Right lobe of liver (tissue), 6 donors: ENCODE measurements around the gene EXOC3. TPM values are rescaled to one million over a fixed set of nuclear protein-coding genes. Genes with fewer than 3 reads are reported as not detected.

Source experiments
- ATAC-seq, 4 donors: fragments of 200-7000 bp; cut with Tn5 transposase; one replicate each; pipeline ENCODE4 v1.9.1; 2020; ENCODE audit warnings: mild to moderate bottlenecking in 4 of 4, moderate library complexity in 4 of 4
- DNase-seq, 3 donors: peaks; one replicate each; pipeline ENCODE4 v3.0.0-alpha.2; 2020
- H3K27ac ChIP-seq, 3 donors: fragments of 200-600 bp; one replicate each; pipeline ENCODE4 v1.8.0; 2022
- H3K27me3 ChIP-seq, 2 donors: fragments of 200-600 bp; one replicate each; pipeline ENCODE4 v1.8.0; 2022
- H3K36me3 ChIP-seq, 4 donors: fragments of 200-600 bp; sonication (generic) in 1 of 4; one replicate each; pipeline versions ENCODE4 v1.5.1 to v1.8.0; 2017 to 2022; ENCODE audit warnings: control low read depth in 1 of 4
- H3K4me1 ChIP-seq, 4 donors: fragments of 200-600 bp; sonication (generic) in 1 of 4; one replicate each; pipeline versions ENCODE4 v1.5.1 to v1.8.0; 2017 to 2022; ENCODE audit warnings: control low read depth in 1 of 4
- H3K4me3 ChIP-seq, 3 donors: fragments of 200-600 bp; one replicate each; pipeline ENCODE4 v1.8.0; 2022
- H3K9me3 ChIP-seq, 4 donors: fragments of 200-600 bp; sonication (generic) in 1 of 4; one replicate each; pipeline versions ENCODE4 v1.5.1 to v1.8.0; 2017 to 2022; ENCODE audit warnings: control low read depth in 1 of 4
- CTCF ChIP-seq, 4 donors: fragments of 200-600 bp in 3 of 4; fragments of 450-650 bp in 1 of 4; IDR thresholded peaks; one replicate each; pipeline versions ENCODE4 v1.5.1 to v1.8.0; 2016 to 2022; ENCODE audit warnings: antibody characterized with exemption in 4 of 4, mild to moderate bottlenecking in 2 of 4
- POLR2A ChIP-seq: fragments of 450-650 bp; IDR thresholded peaks from one replicate; pipeline ENCODE4 v1.6.1; 2017; ENCODE audit warnings: antibody characterized with exemption, mild to moderate bottlenecking
- WGBS: methylation state at CpG from one replicate; pipeline ENCODE4 v1.1.6; 2018; ENCODE audit warnings: low coverage, low lambda C conversion rate; ENCODE audit not compliant: insufficient coverage; ENCODE audit errors: missing lambda C conversion rate; 5-methylcytosine and 5-hydroxymethylcytosine counted together
- intact Hi-C, 2 donors: fragments of 100-400 bp; cut with DNase I; formaldehyde crosslinking; loops; one replicate each; pipeline versions ENCODE4 v1.11.2 to v1.14.1; 2022
- total RNA-seq, 6 experiments: library from RNA; depleted of rRNA in 2 of 6; stranded (reverse); fragments of >200 nt in 2 of 6; fragmentation: NEBNext Ultra II Directional in 3 of 6; extraction: Animal tissue kit (Norgen Biotek cat#: 25700) in 3 of 6; gene quantifications; one replicate each; pipeline versions ENCODE4 v1.1.0 to v1.2.4, GENCODE V29; 2016 to 2023
- donor health status: DM: no; HTN: yes; CAD: no.
- donor health status: DM: no; HTN: no; CAD: no.
- donor health status: DM: no; HTN: no; CAD: no.
- donor health status: DM: no; HTN: yes; CAD: no.
- donor health status: DM: no; HTN: yes; CAD: no.

Gene EXOC3
- total RNA-seq, 6 experiments from 2014 or later: 14.6 to 24.3 (median 20.0) TPM

GRCh38 chr5:481347-481746, 38.4 kb downstream of the EXOC3 start:
- 80% methylated on average over 1 of the region's 23 CpGs for WGBS
- H3K27me3 ChIP-seq: no peaks in the 10 kb centered on the region
- DNase-seq (no peak), ATAC-seq (no peak)
- TF ChIP-seq CTCF (IDR thresholded peaks at IDR 0.05) (no peak), POLR2A (no peak)
- H3K36me3 ChIP-seq: no peaks in the 10 kb centered on the region
- intact Hi-C loops: no loop called here
- H3K4me3 ChIP-seq: no peak overlapping the region
- no peak overlapping the region for H3K27ac ChIP-seq
- no peaks in the 10 kb centered on the region for H3K9me3 ChIP-seq
- H3K4me1 ChIP-seq: no peaks in the 10 kb centered on the region

GRCh38 chr5:482021-482420, 39.0 kb downstream of the EXOC3 start:
- H3K27ac ChIP-seq: no peak overlapping the region
- no peaks in the 10 kb centered on the region for H3K36me3 ChIP-seq
- ATAC-seq (no peak), DNase-seq (no peak)
- no peaks in the 10 kb centered on the region for H3K9me3 ChIP-seq
- H3K4me1 ChIP-seq: no peaks in the 10 kb centered on the region
- TF ChIP-seq CTCF (IDR thresholded peaks at IDR 0.05) (no peak), POLR2A (no peak)
- intact Hi-C loops: no loop called here
- 61% methylated on average over 15 of the region's 24 CpGs for WGBS
- H3K27me3 ChIP-seq: no peaks in the 10 kb centered on the region
- no peak overlapping the region for H3K4me3 ChIP-seq

- ATAC-seq: no peak
- TF ChIP-seq CTCF (IDR thresholded peaks at IDR 0.05): no peak
- TF ChIP-seq POLR2A: no peak
- no peak for DNase-seq
- no peak overlapping the region for H3K27ac ChIP-seq
- H3K27me3 ChIP-seq: no peaks in the 10 kb centered on the region
- intact Hi-C loops: no loop called here
- no peaks in the 10 kb centered on the region for H3K9me3 ChIP-seq
- H3K4me1 ChIP-seq: no peaks in the 10 kb centered on the region
- H3K36me3 ChIP-seq: no peaks in the 10 kb centered on the region
- WGBS: 100% methylated on average over 5 of the region's 27 CpGs
- H3K4me3 ChIP-seq: no peak overlapping the region
Observed at GRCh38 chr5:482506-482905, 39.5 kb downstream of the EXOC3 start.

GRCh38 chr5:483011-483410, 40.0 kb downstream of the EXOC3 start:
- no CpG with 5 or more reads among the region's 26 CpGs for WGBS
- DNase-seq (no peak), ATAC-seq (no peak)
- intact Hi-C loops: no loop called here
- Histone ChIP-seq H3K4me3 (no peak overlapping the region), H3K27ac (no peak overlapping the region), H3K9me3 (no peaks in the 10 kb centered on the region), H3K27me3 (no peaks in the 10 kb centered on the region), H3K36me3 (no peaks in the 10 kb centered on the region), H3K4me1 (no peaks in the 10 kb centered on the region)
- TF ChIP-seq POLR2A (no peak), CTCF (IDR thresholded peaks at IDR 0.05) (no peak)
